ENCODE measurements around the gene TBCC.
"Not testable (repeated sequence)": the region's sequence is repeated elsewhere in the genome, so short reads cannot be mapped to it uniquely, and the experiment has no call there.

TBCC gene

DNA sequence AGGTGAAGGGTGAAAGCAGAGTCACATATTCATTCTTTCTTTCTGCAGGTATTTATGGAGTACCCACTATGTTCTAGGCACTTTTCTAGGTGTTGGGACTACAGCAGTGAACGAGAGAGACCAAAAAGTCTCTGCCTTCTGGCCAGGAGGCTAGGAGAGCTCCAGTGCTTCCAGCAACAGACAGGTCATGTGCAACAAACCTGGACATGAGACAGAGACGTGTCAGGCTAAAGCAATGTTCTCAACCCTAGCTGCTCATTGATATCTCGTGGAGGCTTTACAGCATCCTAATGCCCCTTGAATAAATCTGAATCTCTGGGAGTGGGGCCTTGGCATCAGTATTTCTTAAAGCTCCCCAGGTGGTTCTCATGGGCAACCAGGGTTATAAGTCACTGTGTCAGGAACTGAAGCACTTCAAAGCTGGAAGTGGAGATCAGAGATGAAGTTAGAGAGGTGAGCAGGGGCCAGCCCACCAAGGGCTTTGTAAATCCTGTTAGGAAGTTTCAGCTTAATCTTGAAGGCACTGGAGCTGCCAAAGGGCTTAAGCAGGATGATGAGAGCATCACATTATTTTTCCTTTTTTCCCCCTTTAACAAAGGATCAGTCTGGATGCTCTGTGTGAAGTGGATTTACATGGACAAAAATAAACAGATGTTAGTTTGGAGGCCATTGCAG lies 13.0 kb upstream of the TBCC start:
- H3K9me3 Mint-ChIP-seq = no peaks in the 10 kb centered on the region
- peaks cover 20% of the 10 kb centered on the region for H3K36me3 Mint-ChIP-seq (ENCODE audit: low read depth)
- no peak overlapping the region for H3K4me3 Mint-ChIP-seq
- peaks cover 10% of the 10 kb centered on the region for H3K4me1 Mint-ChIP-seq (ENCODE audit: low read depth)
- no peak overlapping the region for H3K27ac Mint-ChIP-seq
- no peak for DNase-seq
- no peaks in the 10 kb centered on the region for H3K27me3 Mint-ChIP-seq

- peaks cover 8% of the 10 kb centered on the region for H3K4me1 Mint-ChIP-seq (ENCODE audit: low read depth)
- no peak for DNase-seq
- H3K27me3 Mint-ChIP-seq = no peaks in the 10 kb centered on the region
- H3K9me3 Mint-ChIP-seq = no peaks in the 10 kb centered on the region
- no peak overlapping the region for H3K4me3 Mint-ChIP-seq
- H3K36me3 Mint-ChIP-seq (ENCODE audit: low read depth) = peaks cover 25% of the 10 kb centered on the region
- no peak overlapping the region for H3K27ac Mint-ChIP-seq
These were observed 10.8 kb upstream of the TBCC start for GRCh38 chr6:42756722-42757121.

DNA sequence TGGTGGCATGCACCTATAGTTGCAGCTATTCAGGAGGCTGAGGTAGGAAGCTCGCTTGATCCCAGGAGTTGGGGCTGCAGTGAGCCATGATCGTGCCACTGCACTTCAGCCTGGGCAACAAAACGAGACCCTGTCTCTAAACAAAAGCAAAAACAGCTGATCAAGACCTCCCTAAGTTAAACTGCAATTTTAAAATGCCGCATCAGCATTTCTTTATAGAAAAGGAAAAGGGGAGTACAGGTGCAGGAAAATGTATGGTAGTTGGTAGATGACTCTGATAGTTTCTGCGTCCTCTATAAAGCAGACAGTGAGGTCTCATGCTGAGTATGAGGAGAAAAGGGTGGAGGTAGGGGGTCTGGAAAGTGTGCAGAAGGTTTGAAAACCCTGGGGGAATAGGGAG lies 8.9 kb upstream of the TBCC start:
- Mint-ChIP-seq H3K4me3 (no peak overlapping the region), H3K9me3 (no peaks in the 10 kb centered on the region), H3K27ac (no peak overlapping the region)

DNA sequence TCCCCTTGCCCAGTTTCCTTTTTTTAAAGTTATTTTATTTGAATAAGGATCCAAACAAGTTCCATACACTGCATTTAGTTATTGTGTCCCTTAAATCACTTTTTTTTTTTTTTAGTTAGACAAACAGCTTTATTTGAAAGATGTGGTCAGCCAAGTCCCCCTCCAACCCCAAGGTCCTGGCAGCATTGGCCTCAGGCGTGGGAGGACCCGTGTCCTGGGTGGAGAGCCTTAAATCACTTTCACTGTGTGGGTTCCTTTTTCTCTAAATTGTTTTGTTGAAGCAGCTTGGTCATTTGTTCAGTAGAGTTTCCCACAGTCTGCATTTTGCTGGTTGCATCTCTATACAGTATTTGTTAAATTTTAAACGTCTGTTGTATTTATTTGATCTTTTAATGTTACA lies 5.2 kb upstream of the TBCC start:
- Mint-ChIP-seq H3K9me3 (no peaks in the 10 kb centered on the region), H3K4me1 (ENCODE audit: low read depth) (peaks cover 28% of the 10 kb centered on the region), H3K27ac (no peak overlapping the region), H3K27me3 (no peaks in the 10 kb centered on the region), H3K4me3 (no peak overlapping the region), H3K36me3 (ENCODE audit: low read depth) (peaks cover 23% of the 10 kb centered on the region)
- DNase-seq = no peak

More for the DNA sequence above, 8.9 kb upstream of the TBCC start:
- no peaks in the 10 kb centered on the region for H3K27me3 Mint-ChIP-seq
- no peak for DNase-seq
- peaks cover 12% of the 10 kb centered on the region for H3K4me1 Mint-ChIP-seq (ENCODE audit: low read depth)
- H3K36me3 Mint-ChIP-seq (ENCODE audit: low read depth) = peaks cover 22% of the 10 kb centered on the region

DNA sequence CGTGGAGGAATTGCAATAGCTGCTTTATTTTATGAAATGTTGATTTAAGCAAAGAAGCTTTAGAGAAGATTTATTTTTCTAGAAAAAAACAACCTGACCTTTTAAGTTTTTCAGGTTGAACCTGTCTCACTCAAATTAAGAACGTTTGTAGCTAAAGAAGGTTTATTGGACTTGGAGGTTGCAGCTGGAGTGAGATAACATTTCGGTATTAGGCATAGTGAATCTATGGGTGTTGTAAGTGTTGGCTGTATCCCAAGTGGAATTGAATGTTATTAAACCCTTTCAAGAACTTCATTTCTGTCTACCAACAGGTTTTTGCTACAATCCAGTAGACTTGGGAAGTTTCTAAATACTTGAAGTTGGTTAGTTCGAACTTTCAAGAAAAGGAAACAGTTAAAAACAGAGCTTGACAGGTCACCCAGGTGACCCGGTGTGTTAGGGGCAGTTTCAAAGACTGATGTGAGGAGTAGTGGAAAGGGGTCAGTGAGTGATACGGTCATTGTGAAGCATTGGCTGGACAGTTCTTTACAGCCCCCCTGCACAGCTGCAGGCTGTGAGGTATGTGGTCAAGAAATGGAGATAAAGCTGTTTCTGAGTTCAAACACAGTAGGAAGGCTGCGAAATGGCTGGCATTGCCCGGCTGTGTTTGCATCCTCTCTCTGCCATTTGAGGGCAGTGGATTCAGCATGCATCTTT lies 2.4 kb upstream of the TBCC start:
- Mint-ChIP-seq H3K4me1 (ENCODE audit: low read depth) (peaks cover 37% of the 10 kb centered on the region), H3K27ac (peak overlapping the region; percentile 12), H3K27me3 (no peaks in the 10 kb centered on the region), H3K36me3 (ENCODE audit: low read depth) (peaks cover 43% of the 10 kb centered on the region), H3K9me3 (no peaks in the 10 kb centered on the region), H3K4me3 (peak overlapping the region; percentile 92)
- DNase-seq = no peak

GRCh38 chr6:42746463-42747391 lies 824 bp upstream of the TBCC start:
- Mint-ChIP-seq H3K9me3 (no peaks in the 10 kb centered on the region), H3K27me3 (no peaks in the 10 kb centered on the region), H3K4me1 (ENCODE audit: low read depth) (peaks cover 35% of the 10 kb centered on the region), H3K27ac (peak overlapping the region; percentile 94), H3K36me3 (ENCODE audit: low read depth) (peaks cover 40% of the 10 kb centered on the region), H3K4me3 (peak overlapping the region; percentile 92)
- DNase-seq = peak; percentile 89

- Mint-ChIP-seq H3K36me3 (ENCODE audit: low read depth) (peaks cover 35% of the 10 kb centered on the region), H3K27ac (peak overlapping the region; percentile 97), H3K9me3 (no peaks in the 10 kb centered on the region), H3K4me1 (ENCODE audit: low read depth) (peaks cover 30% of the 10 kb centered on the region), H3K27me3 (no peaks in the 10 kb centered on the region), H3K4me3 (peak overlapping the region; percentile 92)
- peak; percentile 52 for DNase-seq
These were observed 742 bp downstream of the TBCC start for GRCh38 chr6:42745083-42745639.

GRCh38 chr6:42744351-42744893 lies 1.5 kb downstream of the TBCC start:
- H3K36me3 Mint-ChIP-seq (ENCODE audit: low read depth) = peaks cover 35% of the 10 kb centered on the region
- peaks cover 30% of the 10 kb centered on the region for H3K4me1 Mint-ChIP-seq (ENCODE audit: low read depth)
- no peak for DNase-seq
- peak overlapping the region; percentile 97 for H3K27ac Mint-ChIP-seq
- H3K27me3 Mint-ChIP-seq = no peaks in the 10 kb centered on the region
- H3K4me3 Mint-ChIP-seq = peak overlapping the region; percentile 92
- no peaks in the 10 kb centered on the region for H3K9me3 Mint-ChIP-seq

- H3K27me3 Mint-ChIP-seq = no peaks in the 10 kb centered on the region
- no peak overlapping the region for H3K27ac Mint-ChIP-seq
- H3K4me1 Mint-ChIP-seq (ENCODE audit: low read depth) = peaks cover 13% of the 10 kb centered on the region
- H3K9me3 Mint-ChIP-seq = no peaks in the 10 kb centered on the region
- peaks cover 26% of the 10 kb centered on the region for H3K36me3 Mint-ChIP-seq (ENCODE audit: low read depth)
- no peak overlapping the region for H3K4me3 Mint-ChIP-seq
- no peak for DNase-seq
These were observed 3.6 kb downstream of the TBCC start for GRCh38 chr6:42742116-42742894.

- Mint-ChIP-seq H3K4me1 (ENCODE audit: low read depth) (peaks cover 11% of the 10 kb centered on the region), H3K27ac (no peak overlapping the region), H3K4me3 (no peak overlapping the region), H3K36me3 (ENCODE audit: low read depth) (peaks cover 20% of the 10 kb centered on the region), H3K27me3 (no peaks in the 10 kb centered on the region), H3K9me3 (no peaks in the 10 kb centered on the region)
- DNase-seq = no peak
These were observed 5.2 kb downstream of the TBCC start for GRCh38 chr6:42740725-42741124.

GRCh38 chr6:42735976-42736375 lies 9.9 kb downstream of the TBCC start:
- Mint-ChIP-seq H3K27me3 (no peaks in the 10 kb centered on the region), H3K27ac (no peak overlapping the region), H3K9me3 (no peaks in the 10 kb centered on the region), H3K4me3 (no peak overlapping the region), H3K4me1 (ENCODE audit: low read depth) (no peaks in the 10 kb centered on the region), H3K36me3 (ENCODE audit: low read depth) (no peaks in the 10 kb centered on the region)
- DNase-seq = no peak

DNA sequence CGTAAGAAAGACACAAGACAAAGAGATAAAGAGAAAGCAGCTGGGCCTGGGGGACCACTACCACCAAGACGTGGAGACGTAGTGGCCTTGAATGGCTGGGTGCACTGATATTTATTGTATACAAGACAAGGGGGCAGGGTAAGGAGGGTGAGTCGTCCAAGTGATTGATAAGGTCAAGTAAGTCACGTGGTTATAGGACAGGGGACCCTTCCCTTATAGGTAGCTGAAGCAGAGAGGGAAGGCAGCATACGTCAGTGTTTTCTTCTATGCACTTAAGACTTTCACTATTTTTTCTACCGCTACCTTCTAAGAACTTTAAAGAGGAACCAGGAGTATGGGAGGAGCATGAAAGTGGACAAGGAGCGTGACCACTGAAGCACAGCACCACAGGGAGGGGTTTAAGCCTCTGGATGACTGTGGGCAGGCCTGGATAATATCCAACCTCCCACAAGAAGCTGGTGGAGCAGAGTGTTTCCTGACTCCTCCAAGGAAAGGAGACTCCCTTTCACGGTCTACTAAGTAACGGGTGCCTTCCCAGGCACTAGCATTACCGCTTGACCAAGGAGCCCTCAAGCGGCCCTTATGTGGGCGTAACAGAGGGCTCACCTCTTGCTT lies 11.9 kb downstream of the TBCC start:
- not testable (repeated sequence) for H3K27me3 Mint-ChIP-seq; H3K36me3 Mint-ChIP-seq (ENCODE audit: low read depth); H3K4me3 Mint-ChIP-seq; H3K27ac Mint-ChIP-seq; H3K4me1 Mint-ChIP-seq (ENCODE audit: low read depth); H3K9me3 Mint-ChIP-seq; DNase-seq

DNA sequence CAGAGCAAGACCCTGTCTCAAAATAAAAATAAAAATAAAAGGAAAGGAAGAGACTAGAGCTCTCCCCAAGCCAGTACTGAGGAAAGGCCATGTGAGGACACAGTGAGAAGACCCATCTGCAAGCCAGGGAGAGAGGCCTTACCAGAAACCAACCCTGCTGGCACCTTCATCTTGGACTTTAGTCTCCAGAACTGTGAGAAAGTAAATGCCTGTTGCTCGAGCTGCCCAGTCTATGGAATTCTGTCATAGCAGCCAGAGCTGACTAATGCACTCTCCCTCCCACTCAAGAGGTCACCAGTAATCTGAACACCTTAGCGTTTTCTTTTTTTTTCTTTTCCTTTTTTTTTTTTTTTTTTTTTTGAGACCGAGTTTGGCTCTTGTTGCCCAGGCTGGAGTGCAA lies 16.2 kb downstream of the TBCC start:
- Mint-ChIP-seq H3K4me1 (ENCODE audit: low read depth) (peaks cover 22% of the 10 kb centered on the region), H3K27ac (no peak overlapping the region), H3K36me3 (ENCODE audit: low read depth) (no peaks in the 10 kb centered on the region), H3K4me3 (no peak overlapping the region), H3K27me3 (no peaks in the 10 kb centered on the region), H3K9me3 (no peaks in the 10 kb centered on the region)
- no peak for DNase-seq

Measured in activated T-cell treated with anti-CD3 and anti-CD28 coated beads, Interleukin-2, amount 50 U/mL, for 24 hours (primary cell).